ENCODE data around the gene YWHAQ. TPM values are rescaled to one million over a fixed set of nuclear protein-coding genes. Genes with fewer than 3 reads are reported as not detected.

YWHAQ gene
- total RNA-seq, 1 donor from 2014 or later: 191 TPM

- Histone ChIP-seq H3K9me3 (no peaks in the 10 kb centered on the region), H3K4me3 (no peak overlapping the region), H3K36me3 (no peaks in the 10 kb centered on the region), H3K27ac (no peak overlapping the region), H3K27me3 (no peaks in the 10 kb centered on the region), H3K4me1 (no peaks in the 10 kb centered on the region)
- intact Hi-C loops (cut with DNase I): no loop called here
- DNase-seq: no peak
- TF ChIP-seq CTCF (IDR thresholded peaks at IDR 0.05): no peak
- no peak for ATAC-seq
Measured at GRCh38 chr2:9656270-9656766, 25.5 kb upstream of the YWHAQ start.

- intact Hi-C loops (cut with DNase I): no loop called here
- no peaks in the 10 kb centered on the region for H3K9me3 ChIP-seq
Measured at GRCh38 chr2:9655441-9656269, 24.9 kb upstream of the YWHAQ start.

GRCh38 chr2:9654452-9655100 is 23.8 kb upstream of the YWHAQ start:
- ATAC-seq: no peak
- no peak for TF ChIP-seq CTCF (IDR thresholded peaks at IDR 0.05)
- Histone ChIP-seq H3K36me3 (no peaks in the 10 kb centered on the region), H3K9me3 (no peaks in the 10 kb centered on the region), H3K4me1 (no peaks in the 10 kb centered on the region), H3K27ac (no peak overlapping the region), H3K4me3 (no peak overlapping the region), H3K27me3 (no peaks in the 10 kb centered on the region)
- intact Hi-C loops (cut with DNase I): no loop called here
- DNase-seq: no peak

More at GRCh38 chr2:9655441-9656269, 24.9 kb upstream of the YWHAQ start:
- no peaks in the 10 kb centered on the region for H3K4me1 ChIP-seq
- H3K4me3 ChIP-seq: no peak overlapping the region
- H3K36me3 ChIP-seq: no peaks in the 10 kb centered on the region
- TF ChIP-seq CTCF (IDR thresholded peaks at IDR 0.05): no peak
- DNase-seq: no peak
- no peak for ATAC-seq
- H3K27me3 ChIP-seq: no peaks in the 10 kb centered on the region
- no peak overlapping the region for H3K27ac ChIP-seq

- Histone ChIP-seq H3K9me3 (no peaks in the 10 kb centered on the region), H3K4me3 (no peak overlapping the region), H3K36me3 (no peaks in the 10 kb centered on the region), H3K27me3 (no peaks in the 10 kb centered on the region), H3K27ac (no peak overlapping the region), H3K4me1 (no peaks in the 10 kb centered on the region)
- intact Hi-C loops (cut with DNase I): no loop called here
- no peak for TF ChIP-seq CTCF (IDR thresholded peaks at IDR 0.05)
- DNase-seq (no peak), ATAC-seq (no peak)
Measured at GRCh38 chr2:9653485-9654271, 22.9 kb upstream of the YWHAQ start.

- Histone ChIP-seq H3K4me1 (no peaks in the 10 kb centered on the region), H3K27ac (no peak overlapping the region), H3K27me3 (no peaks in the 10 kb centered on the region), H3K4me3 (no peak overlapping the region), H3K36me3 (no peaks in the 10 kb centered on the region), H3K9me3 (no peaks in the 10 kb centered on the region)
- DNase-seq (no peak), ATAC-seq (no peak)
- intact Hi-C loops (cut with DNase I): no loop called here
- TF ChIP-seq CTCF (IDR thresholded peaks at IDR 0.05): no peak
Measured at GRCh38 chr2:9652898-9653479, 22.2 kb upstream of the YWHAQ start.

All from upper lobe of right lung (tissue), 1 donor.